Stimulated activated CD4-positive, alpha-beta T cell treated with anti-CD3 and anti-CD28 coated beads, Interleukin-12 subunit alpha, Interleukin-12 subunit beta, amount 100 ng/mL, for 24 hours (primary cell): Measurements from ENCODE around the gene KRTAP17-1.
"Not testable (repeated sequence)": the region's sequence is repeated elsewhere in the genome, so short reads cannot be mapped to it uniquely, and the experiment has no call there.

Experiments
- DNase-seq, 2 experiments: peaks; one replicate each; pipeline ENCODE4 v3.0.0-alpha.2; 2020; ENCODE audit warnings: low read depth in 2 of 2

Gene KRTAP17-1

DNA sequence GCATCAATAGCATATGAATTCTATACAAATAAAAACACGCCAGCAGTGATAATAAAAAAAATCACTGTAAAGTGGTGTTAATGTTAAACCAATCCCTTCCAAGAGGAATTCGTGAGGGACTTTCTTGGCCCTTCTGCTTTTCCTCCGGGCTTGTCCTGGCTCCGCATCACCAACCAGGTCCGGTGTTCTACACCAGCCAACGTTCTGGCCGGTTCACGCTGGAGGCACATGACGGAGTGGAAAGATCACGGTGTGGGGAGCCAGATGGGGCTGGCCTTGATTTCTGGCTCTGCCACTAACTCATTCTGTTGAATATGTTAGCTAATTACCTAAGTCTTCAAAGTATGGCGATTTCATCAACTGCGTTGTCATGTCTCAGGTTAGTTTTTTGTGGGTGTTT lies 11.4 kb downstream of the KRTAP17-1 start:
- DNase-seq: no peak

DNA sequence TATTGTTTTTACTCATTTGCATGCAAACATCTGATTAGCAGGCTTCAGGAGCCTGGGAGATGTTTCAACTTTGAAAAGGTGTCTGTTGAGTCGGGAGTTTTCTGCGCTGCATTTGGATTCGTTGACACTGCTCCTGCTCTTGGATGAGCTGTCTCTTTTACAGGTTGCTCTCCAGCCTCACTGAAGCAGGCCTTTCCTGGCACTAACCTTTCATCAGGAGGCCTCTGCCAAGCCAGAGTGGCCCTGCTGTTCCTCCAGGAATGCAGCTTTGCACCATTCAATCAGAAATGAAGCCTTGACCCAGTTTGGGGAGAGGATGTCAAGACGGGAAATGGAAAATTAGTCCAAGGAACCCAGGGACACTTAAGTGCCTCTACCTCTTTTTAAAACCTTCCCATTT lies 12.5 kb downstream of the KRTAP17-1 start:
- no peak for DNase-seq

DNA sequence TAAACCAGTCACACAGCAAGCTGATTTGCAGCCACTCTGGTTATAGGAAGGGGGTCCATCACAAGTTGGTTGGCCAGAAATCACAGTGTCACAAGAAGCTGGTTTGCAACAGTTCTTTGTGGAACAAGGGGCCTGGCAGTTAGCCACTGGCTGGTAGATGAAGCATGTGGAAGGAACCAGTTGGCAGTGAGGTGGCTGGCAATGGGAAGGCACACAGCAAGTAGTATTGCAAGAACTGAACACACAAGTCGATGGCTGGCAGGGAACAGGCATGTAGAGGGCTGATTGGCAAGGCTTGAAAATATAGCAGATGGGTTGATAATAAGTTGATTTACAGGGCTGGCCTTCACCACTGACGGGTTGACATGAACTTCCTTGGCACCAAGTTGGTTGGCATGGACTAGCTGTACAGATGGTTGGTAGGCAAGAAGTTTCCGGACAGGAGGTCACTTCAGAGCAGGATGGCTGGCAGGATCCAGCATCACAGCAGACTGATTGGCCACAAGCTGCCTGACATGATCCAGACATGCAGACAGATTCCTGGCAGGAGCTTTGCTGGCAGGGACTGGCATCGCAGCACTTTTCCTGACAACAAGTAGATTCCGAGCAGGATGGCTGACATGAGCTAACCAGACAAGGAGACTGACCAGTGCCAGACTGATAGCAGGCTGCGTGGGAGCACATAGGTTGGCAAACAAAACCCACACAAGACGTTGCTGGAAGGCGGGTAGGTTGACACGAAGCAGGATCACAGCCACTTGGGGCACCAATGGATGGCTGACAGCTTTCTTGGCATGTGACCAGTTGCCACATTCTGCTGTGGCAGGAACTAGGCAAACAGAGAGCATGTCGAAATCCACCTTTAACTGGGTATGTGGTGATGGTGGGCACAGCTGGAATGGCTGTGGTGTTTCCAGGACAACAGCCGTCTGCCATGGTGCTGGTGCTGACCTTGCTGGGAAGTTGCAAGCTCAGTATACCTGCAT lies 13.3 kb downstream of the KRTAP17-1 start, which contains the start of gene KRTAP29-1:
TSS of gene KRTAP29-1 (minus strand) at position 936 of the 986 bp plus-strand sequence. CDS start at position 936, 0 bp downstream.
- no peak for DNase-seq

DNA sequence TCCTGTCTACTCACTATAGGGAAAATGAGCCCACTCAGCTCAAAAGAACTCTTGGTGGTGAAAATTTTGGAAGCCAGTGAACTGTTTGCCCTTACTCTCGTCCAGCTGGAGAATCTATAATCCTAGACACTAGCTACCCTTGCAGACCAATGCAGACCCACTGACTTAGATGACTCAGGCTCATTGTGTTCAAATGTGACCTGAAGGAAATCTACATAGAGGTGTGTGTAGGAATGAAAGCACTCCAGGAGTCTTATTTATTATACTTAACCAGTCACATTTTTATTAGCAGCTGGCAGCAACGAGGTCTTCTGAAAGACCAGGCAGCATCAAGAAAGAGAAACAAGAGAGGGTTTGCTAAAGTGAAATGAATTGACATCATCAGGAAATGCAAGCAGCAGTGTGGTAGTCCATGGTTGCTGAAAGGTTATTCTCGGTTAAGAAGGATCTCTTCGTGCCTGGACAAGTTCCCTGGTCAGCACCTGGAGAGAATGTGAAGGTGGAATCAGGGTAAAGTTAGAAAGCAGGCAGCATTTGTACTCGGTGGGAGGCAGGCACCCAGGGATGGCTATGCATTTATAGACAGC lies 14.2 kb downstream of the KRTAP17-1 start:
- DNase-seq: no peak

DNA sequence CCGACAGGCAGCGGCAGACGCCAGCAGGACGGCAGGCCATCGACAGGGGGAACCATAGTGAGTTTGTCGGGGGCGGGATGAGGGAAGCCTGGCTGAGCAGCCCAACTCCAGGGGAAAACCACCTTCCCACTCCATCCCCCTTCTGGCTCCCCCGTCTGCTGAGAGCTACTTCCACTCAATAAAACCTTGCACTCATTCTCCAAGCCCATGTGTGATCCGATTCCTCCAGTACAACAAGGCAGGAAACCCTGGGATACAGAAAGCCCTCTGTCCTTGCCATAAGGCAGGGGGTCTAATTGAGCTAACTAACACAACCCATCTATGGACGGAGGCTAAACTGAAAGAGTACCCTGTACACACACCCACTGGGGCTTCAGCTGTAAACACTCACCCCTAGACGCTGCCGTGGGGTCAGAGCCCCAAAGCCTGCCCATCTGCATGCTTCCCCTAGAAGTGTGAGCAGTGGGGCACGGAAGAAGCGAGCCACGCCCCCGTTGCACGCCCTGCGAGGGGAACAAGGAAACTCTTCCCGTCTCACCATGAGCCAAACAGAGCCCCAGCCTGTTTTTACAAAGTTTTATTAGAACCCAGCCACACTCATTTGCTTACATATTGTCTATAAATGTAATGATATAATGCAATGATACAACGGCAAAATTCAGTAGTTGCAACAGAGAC lies 16.9 kb downstream of the KRTAP17-1 start:
- DNase-seq: no peak

DNA sequence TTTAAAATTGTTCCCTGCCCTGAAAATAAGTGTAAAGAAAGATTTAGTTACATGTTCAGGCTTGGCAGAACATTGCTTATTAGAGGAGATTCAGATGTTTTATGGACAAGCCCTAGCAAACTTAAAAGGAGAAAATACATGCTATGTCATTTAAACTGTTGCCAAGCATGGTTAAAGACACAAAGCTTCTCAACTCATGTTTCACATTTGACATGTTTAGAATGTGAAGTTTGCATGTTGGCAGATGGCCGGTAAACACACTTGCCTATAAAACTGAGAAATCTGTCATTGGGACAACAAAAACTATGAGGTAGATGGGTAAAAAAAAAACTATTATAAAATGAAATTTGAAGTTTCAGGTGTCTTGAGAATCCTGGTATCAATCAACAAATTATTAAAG lies 18.7 kb downstream of the KRTAP17-1 start:
- DNase-seq: no peak

DNA sequence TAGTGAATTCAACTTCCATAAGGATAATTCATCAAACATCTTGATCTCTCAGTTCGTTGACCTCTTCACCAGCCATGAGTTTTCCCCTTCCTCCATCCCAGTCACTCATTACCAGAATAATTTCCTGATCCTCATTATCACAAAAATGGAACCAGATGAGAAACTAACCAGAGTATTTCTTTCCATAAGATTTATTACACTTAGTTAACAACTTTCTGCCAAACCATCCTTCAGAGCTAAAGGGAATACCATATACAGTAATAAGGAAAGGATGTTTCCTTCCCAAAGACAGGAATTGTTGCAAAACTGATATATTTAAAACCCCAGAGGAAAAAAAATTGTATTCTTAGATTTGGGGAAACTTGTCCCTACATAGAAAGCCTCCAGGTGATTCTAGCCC lies 21.5 kb downstream of the KRTAP17-1 start:
- DNase-seq: no peak

DNA sequence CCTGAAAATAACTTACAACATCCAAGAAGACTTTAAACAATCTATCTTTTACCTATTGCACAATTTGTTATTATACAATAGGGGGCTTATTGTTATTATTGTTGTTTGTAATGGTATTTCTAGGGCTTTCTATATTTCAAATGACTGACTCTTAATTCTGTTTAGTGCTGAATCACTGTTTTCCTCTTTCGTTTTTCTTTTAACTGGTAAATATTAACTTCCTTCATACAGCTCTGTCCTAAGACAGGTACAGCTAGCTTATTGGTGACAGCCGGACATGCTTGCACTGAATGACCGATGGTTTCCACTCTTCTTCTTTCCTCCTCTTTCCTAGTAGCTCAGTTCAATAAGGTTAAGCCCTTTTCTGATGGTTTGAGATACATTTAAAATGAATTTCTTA lies 28.5 kb downstream of the KRTAP17-1 start:
- no peak for DNase-seq

DNA sequence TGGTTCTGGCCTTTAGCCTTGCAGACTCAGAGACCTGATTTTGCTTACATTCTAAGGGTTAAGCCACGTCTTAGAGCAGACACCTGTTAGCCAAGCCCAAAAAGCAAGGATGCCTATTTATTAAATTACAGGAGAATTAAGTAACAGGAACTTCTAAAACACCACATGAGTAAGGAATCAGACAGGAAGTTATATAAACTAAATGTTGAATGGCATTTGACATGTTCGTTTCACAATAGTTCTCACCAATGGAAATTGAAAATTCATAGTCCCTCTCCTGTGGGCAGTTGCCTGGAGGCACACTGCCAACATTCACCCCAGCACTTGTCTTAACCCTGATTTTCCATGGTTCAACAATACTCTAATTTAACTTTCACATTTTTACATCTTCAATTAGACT lies 31.0 kb downstream of the KRTAP17-1 start:
- no peak for DNase-seq

DNA sequence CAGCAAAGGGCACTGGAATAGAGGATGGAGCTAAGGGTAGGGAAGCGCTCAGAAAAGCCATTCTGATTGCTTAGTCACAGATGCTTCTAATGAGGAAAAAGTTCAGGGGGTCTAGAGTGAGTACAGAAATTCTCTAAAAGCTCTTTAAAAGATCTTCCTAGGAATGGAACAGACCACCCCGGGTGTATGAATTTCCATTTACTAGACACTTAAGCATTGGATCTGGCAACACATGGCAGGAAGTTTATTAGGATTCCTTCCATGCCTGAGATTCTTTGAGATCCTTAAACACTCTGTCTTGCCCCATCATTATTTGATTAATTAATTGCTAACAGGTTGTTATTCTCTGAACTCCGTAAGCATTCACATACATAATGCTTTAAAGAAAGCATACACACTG lies 31.5 kb downstream of the KRTAP17-1 start:
- no peak for DNase-seq

DNA sequence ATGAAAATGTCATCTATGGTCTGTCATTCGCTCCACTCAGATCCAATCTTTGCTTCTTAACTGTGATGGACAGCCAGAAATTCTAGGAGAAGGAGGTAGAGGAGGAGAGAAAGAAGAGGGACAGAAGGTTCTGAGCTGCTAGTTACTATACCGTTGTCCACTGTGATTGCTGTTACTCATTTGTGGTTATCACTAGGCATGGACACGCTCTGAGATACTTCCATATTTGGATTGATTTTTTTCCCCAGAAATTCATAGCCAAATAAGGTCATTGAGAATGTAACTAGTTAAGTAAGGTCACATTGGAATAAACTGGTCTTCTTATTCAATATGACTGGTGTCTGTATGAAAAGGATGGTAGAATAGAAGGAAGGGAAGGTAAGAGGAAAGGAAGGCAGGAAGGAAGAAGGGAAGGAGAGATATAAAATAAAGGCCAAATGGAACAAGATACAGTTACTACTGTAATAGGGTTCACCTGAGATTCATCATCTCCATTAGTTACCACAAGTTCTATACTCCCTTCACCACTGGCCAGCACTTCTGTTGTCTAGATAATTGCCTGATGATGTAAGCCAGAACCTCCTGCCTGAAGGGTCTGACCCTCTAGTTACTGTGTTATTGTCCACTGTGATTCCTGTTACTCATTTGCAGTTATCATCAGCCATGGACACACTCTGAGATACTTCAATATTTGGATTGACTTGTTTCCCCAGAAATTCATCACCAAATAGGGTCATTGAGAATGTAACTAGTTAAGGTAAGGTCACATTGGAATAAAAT lies 37.1 kb downstream of the KRTAP17-1 start:
- no peak for DNase-seq

DNA sequence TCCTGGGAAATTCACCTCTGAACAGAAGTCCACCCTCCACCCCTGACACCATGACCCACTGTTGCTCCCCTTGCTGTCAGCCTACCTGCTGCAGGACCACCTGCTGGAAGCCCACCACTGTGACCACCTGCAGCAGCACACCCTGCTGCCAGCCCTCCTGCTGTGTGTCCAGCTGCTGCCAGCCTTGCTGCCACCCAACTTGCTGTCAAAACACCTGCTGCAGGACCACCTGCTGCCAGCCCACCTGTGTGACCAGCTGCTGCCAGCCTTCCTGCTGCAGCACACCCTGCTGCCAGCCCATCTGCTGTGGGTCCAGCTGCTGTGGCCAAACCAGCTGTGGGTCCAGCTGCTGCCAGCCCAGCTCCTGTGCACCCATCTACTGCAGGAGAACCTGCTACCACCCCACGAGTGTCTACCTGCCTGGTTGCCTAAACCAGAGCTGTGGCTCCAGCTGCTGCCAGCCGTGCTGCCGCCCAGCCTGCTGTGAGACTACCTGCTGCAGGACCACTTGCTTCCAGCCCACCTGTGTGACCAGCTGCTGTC lies 39.8 kb downstream of the KRTAP17-1 start, which contains the start of gene KRTAP9-7:
TSS of gene KRTAP9-7 (plus strand) at position 51 of the 543 bp plus-strand sequence. CDS start at position 51, 0 bp downstream.
- DNase-seq: not testable (repeated sequence)

DNA sequence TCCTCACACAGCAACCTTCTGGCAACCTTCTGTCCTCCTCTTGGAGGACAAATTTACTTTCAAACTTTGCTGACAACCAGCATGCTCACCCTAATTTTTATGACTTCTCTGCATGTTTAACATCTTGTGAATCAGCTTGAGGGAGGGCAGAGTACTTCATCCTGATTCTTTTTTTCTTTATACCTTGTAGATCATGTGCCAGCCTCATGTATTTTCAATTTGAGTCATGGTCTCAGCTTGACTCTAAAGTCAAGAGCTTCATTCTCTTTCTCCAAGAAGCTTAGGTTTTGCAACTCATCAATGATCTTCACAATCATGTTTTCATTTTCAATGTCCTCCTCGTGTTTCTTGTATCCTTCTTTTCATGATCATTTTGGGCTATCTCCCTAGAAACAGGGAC lies 43.7 kb downstream of the KRTAP17-1 start:
- DNase-seq: no peak

DNA sequence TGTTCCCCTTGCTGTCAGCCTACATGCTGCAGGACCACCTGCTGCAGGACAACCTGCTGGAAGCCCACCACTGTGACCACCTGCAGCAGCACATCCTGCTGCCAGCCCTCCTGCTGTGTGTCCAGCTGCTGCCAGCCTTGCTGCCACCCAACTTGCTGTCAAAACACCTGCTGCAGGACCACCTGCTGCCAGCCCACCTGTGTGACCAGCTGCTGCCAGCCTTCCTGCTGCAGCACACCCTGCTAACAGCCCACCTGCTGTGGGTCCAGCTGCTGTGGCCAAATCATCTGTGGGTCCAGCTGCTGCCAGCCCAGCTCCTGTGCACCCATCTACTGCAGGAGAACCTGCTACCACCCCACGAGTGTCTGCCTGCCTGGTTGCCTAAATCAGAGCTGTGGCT lies 44.2 kb downstream of the KRTAP17-1 start:
- not testable (repeated sequence) for DNase-seq

DNA sequence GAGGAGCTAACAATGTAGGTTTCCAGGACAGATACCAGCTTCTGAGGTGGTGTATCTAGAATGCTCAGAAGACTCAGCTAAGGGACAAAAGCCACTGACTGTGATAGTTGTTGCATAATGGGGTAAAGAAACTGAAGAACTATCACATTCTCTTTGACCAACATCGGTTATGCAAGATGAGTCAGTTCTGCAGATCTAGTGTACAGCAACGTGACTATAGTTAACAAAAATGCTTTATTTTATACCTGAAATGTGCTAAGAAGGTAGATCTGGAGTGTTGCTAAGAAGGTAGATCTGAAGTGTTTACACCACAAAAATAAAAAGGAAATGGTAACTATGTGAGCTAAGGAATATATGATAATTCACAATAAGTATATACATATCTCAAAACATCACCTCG lies 47.8 kb downstream of the KRTAP17-1 start:
- no peak for DNase-seq

DNA sequence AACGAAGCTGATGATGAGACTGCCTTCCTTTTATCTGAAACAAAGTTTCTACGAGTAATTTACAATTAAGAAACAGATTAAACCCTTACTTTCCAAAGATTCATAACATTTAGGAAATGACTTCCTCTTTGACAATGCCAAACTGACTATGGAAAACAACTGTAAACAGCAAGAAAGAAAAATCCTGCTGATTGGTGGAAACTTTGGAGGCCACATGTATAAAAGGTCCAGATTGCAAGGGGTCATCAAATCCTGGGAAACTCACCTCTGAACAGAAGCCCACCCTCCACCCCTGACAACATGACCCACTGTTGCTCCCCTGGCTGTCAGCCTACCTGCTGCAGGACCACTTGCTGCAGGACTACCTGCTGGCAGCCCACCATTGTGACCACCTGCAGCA lies 50.4 kb downstream of the KRTAP17-1 start, which contains the start of gene KRTAP9-6:
TSS of gene KRTAP9-6 (plus strand) at position 301 of the 400 bp plus-strand sequence. CDS start at position 301, 0 bp downstream.
- DNase-seq: no peak
